ENCODE data around the gene TRIM22.
"Not testable (repeated sequence)": the region's sequence is repeated elsewhere in the genome, so short reads cannot be mapped to it uniquely, and the experiment has no call there.

GRCh38 chr11:5716518-5716917, 26.9 kb downstream of the TRIM22 start:
- not testable (repeated sequence) for TF ChIP-seq NFE2 (IDR thresholded peaks at IDR 0.05; ENCODE audit: low read depth); CTCF (IDR thresholded peaks at IDR 0.05 in 2 of 3, conservative IDR thresholded peaks at IDR 0.05 in 1 of 3; ENCODE audit: insufficient read depth in 2 of 3, low read depth in 1 of 3, low read length in 3 of 3); SIN3A (IDR thresholded peaks at IDR 0.05; ENCODE audit: borderline replicate concordance in 2 of 2, control insufficient read depth in 1 of 2, low read depth in 2 of 2, low read length in 2 of 2); MAX (CRISPR knock-in tag; IDR thresholded peaks at IDR 0.05); ZBTB8A (IDR thresholded peaks at IDR 0.05; ENCODE audit: partially characterized antibody); CTCFL (IDR thresholded peaks at IDR 0.05; ENCODE audit: borderline replicate concordance, insufficient read depth, low read depth, low read length, poor library complexity, severe bottlenecking); ZNF398 (CRISPR knock-in tag; IDR thresholded peaks at IDR 0.05); HCFC1 (IDR thresholded peaks at IDR 0.05; ENCODE audit: low read depth, low read length); IFI16 (CRISPR knock-in tag; IDR thresholded peaks at IDR 0.05); POLR2AphosphoS2 (IDR thresholded peaks at IDR 0.05; ENCODE audit: low read length); ZNF311 (CRISPR knock-in tag; IDR thresholded peaks at IDR 0.05)

Data from K562 (cell line).